ENCODE results near the gene THAP3. TPM values are rescaled to one million over a fixed set of nuclear protein-coding genes. Genes with fewer than 3 reads are reported as not detected.

Gene THAP3
- total and polyA plus RNA-seq, 12 donors, result 11.1 to 65.6 (median 36.0) TPM

DNA sequence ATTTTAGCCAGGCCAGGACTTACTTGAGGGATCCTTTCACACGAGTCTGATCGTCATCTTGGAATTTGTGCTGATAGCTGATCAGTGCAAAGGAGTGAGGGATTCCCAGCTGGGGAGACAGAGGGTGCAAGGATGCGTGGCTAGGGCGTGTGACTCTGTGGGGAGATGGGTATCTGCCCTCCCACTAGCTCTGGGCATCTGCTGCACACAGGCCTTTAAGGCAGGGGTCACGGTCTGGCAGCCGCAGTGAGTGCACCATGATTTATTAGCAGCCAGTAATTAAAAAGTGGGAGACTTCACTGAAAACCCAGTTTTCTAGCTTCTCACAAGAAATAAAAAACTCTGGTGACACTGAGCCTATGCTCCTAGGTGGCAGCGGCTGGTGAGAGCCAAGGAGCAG is 20.4 kb downstream of the THAP3 start:
- no peaks in the 10 kb centered on the region for H3K27me3 ChIP-seq
- H3K4me1 ChIP-seq (replicated peaks in 1 of 2), result no peaks in the 10 kb centered on the region
- H3K4me3 ChIP-seq, result no peak overlapping the region
- no peak overlapping the region for H3K27ac ChIP-seq
- 89 to 93% (median 92%) methylated on average over 5 to 7 of the region's 7 CpGs for WGBS, 4 donors
- DNase-seq, result no peak
- no peaks in the 10 kb centered on the region for H3K9me3 ChIP-seq (replicated peaks in 1 of 3)
- peaks cover 0 to 47% of the 10 kb centered on the region in 2 donors for H3K36me3 ChIP-seq (replicated peaks in 1 of 2)
- TF ChIP-seq, protein P1, sequence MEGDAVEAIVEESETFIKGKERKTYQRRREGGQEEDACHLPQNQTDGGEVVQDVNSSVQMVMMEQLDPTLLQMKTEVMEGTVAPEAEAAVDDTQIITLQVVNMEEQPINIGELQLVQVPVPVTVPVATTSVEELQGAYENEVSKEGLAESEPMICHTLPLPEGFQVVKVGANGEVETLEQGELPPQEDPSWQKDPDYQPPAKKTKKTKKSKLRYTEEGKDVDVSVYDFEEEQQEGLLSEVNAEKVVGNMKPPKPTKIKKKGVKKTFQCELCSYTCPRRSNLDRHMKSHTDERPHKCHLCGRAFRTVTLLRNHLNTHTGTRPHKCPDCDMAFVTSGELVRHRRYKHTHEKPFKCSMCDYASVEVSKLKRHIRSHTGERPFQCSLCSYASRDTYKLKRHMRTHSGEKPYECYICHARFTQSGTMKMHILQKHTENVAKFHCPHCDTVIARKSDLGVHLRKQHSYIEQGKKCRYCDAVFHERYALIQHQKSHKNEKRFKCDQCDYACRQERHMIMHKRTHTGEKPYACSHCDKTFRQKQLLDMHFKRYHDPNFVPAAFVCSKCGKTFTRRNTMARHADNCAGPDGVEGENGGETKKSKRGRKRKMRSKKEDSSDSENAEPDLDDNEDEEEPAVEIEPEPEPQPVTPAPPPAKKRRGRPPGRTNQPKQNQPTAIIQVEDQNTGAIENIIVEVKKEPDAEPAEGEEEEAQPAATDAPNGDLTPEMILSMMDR (IDR thresholded peaks at IDR 0.05), result no peak
- no peak for TF ChIP-seq POLR2A (IDR thresholded peaks at IDR 0.05)
- intact Hi-C loops (cut with DNase I), result loop anchor here (10.0 kb wide), 1 partner anchor 160 kb away; no protein-coding TSS in a partner anchor

DNA sequence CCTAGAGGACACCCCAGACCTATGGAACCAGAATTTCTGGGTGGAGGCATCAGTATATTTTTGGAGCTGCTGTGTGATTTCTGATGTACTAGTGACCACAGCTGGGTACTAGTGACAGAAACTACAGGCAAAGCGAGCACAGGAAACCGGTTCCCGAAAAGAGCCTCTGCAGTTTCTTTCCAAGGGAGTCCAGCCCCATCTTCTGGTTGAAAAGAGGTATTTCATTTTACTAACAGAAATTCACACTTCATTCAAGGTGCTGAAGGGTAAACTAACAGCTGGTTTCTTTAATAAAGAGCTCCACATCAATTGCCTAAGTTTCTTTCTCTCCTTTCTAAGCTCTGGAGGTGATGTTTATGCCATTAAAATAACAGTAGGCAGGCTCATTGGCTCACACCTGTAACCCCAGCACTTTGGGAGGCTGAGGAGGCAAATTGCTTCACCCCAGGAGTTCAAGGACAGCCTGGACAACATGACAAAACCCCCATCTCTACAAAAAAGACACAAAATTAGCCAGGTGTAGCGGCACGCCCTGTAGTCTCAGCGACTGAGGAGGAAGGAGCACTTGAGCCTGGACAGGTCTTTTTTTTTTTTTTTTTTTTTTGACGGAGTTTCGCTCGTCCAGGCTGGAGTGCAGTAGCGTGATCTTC is 22.0 kb downstream of the THAP3 start:
- peak in 3 of 7 donors; percentile 38 to 50 (median 44) for DNase-seq
- Histone ChIP-seq H3K4me3 (no peak overlapping the region), H3K36me3 (replicated peaks in 1 of 2) (peaks cover 0 to 50% of the 10 kb centered on the region in 2 donors), H3K9me3 (replicated peaks in 1 of 3) (no peaks in the 10 kb centered on the region), H3K27me3 (no peaks in the 10 kb centered on the region), H3K4me1 (replicated peaks in 1 of 2) (no peaks in the 10 kb centered on the region), H3K27ac (no peak overlapping the region)
- 53 to 62% (median 55%) methylated on average over 10 of the region's 10 CpGs for WGBS, 4 donors
- TF ChIP-seq, protein P1 (IDR thresholded peaks at IDR 0.05), result peak; percentile 52 to 74 (median 67)
- TF ChIP-seq POLR2A (IDR thresholded peaks at IDR 0.05), result no peak
- intact Hi-C loops (cut with DNase I), result loop anchor here (10.0 kb wide), 1 partner anchor 162 kb away; no protein-coding TSS in a partner anchor

DNA sequence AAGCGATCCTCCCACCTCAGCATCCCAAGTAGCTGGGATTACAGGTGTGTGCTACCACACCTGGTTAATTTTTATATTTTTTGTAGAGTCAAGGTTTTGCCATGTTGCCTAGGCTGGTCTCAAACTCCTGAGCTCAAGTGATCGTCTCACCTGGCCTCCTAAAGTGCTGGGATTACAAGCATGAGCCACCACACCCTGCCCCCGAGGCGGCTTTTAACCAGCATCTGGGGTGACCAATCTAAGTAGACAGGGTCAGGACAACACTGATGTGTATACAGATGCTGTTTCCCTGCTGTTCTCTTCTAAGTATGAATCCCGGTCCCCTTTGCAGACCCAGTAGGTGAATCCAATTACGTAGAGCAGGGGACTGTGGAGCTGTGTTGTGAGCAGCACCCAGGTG is 23.9 kb downstream of the THAP3 start:
- Histone ChIP-seq H3K36me3 (replicated peaks in 1 of 2) (peaks cover 0 to 53% of the 10 kb centered on the region in 2 donors), H3K4me1 (replicated peaks in 1 of 2) (no peaks in the 10 kb centered on the region), H3K4me3 (no peak overlapping the region), H3K27me3 (no peaks in the 10 kb centered on the region), H3K9me3 (replicated peaks in 1 of 3) (no peaks in the 10 kb centered on the region), H3K27ac (no peak overlapping the region)
- no peak for DNase-seq
- WGBS, 4 donors, result 82 to 94% (median 91%) methylated on average over 6 of the region's 6 CpGs
- intact Hi-C loops (cut with DNase I), result loop anchor here (10.0 kb wide), 1 partner anchor 164 kb away; no protein-coding TSS in a partner anchor
- TF ChIP-seq, protein P1 (IDR thresholded peaks at IDR 0.05), result no peak
- TF ChIP-seq POLR2A (IDR thresholded peaks at IDR 0.05), result no peak

DNA sequence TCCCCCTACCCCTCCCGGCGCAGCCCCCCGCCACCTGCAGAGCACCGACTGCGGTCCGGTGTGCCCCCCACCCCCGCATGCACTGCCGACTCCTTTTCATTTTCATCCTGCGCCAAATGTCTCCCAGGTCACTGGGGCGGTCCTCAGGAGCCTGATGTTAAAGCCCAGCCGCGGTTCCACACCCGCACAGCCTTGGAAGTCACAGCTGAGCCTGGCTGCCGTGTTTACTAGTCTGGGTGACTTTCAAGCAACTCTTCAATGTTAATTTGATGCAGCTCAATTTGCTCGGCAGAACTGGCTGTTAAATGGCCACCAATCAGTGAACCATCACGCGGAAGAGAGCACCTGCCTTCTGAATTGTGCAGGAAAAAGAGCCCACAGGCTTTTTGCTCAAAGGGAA is 27.2 kb downstream of the THAP3 start:
- Histone ChIP-seq H3K27ac (no peak overlapping the region), H3K4me3 (no peak overlapping the region), H3K36me3 (replicated peaks in 1 of 2) (peaks cover 0 to 32% of the 10 kb centered on the region in 2 donors), H3K27me3 (no peaks in the 10 kb centered on the region), H3K4me1 (replicated peaks in 1 of 2) (no peaks in the 10 kb centered on the region), H3K9me3 (replicated peaks in 1 of 3) (no peaks in the 10 kb centered on the region)
- 77 to 91% (median 85%) methylated on average over 14 to 17 of the region's 17 CpGs for WGBS, 4 donors
- intact Hi-C loops (cut with DNase I), result no loop called here
- TF ChIP-seq POLR2A (IDR thresholded peaks at IDR 0.05), result no peak
- TF ChIP-seq, protein P1 (IDR thresholded peaks at IDR 0.05), result no peak
- DNase-seq, result no peak

Data from adrenal gland (tissue), 12 donors.